ENCODE data around the gene ITGAX. TPM values are rescaled to one million over a fixed set of nuclear protein-coding genes. Genes with fewer than 3 reads are reported as not detected.

ITGAX gene
- total and polyA plus RNA-seq, 10 of the 15 experiments (the other 5 are each of a cell fraction or from before 2014, with no cell fraction given): 1.6 to 37.9 (median 17.9) TPM

DNA sequence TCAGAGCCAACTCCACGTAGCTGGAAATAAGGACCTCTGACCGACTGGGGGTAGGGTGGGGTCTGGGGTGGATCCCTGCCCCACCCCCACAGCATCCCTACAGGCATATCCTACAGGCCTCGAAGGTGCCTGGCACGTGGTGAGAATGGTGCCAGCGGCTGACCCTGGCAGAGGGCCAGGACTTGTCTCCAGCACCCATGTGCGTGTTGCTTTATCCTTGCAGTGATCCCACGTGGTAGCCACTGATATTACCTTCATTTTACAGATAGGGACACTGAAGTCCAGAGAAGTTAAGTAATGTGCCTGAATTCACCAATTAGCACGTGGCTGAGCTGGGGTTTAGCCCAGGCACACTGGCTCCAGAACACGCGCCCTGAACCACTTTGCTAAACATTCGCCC is 46.5 kb downstream of the ITGAX start:
- ChIA-PET POLR2A (no interaction called here), RAD21 (ENCODE audit: unreplicated experiment) (no interaction called here), CTCF (interaction anchor here (0.5 kb wide), 1 partner anchor 29 kb away, joined by 3 read pairs; no protein-coding TSS in a partner anchor), SMC1A (ENCODE audit: uncharacterized antibody, unreplicated experiment) (no interaction called here)
- no peaks in the 10 kb centered on the region for H3K36me3 ChIP-seq (ENCODE audit: control insufficient read depth in 2 of 2, insufficient read depth in 2 of 2, low read length in 1 of 2)
- H4K20me1 ChIP-seq (ENCODE audit: control insufficient read depth, insufficient read depth): no peaks in the 10 kb centered on the region
- H3K27me3 ChIP-seq (replicated peaks in 1 of 2; ENCODE audit: control insufficient read depth in 2 of 2, insufficient read depth in 2 of 2, low read length in 1 of 2): no peaks in the 10 kb centered on the region
- FAIRE-seq (no peak), DNase-seq (ENCODE audit: low read depth, low spot score) (no peak), ATAC-seq (no peak)
- H3K4me1 ChIP-seq (ENCODE audit: control insufficient read depth, insufficient read depth, low read length): no peaks in the 10 kb centered on the region
- H3K4me2 ChIP-seq (ENCODE audit: control insufficient read depth, insufficient read depth): no peak overlapping the region
- H3K9ac ChIP-seq (ENCODE audit: control insufficient read depth, insufficient read depth, low read length): no peak overlapping the region
- no TSS peak for BruUV-seq (replicated peaks)
- no peaks in the 10 kb centered on the region for H3K79me2 ChIP-seq (ENCODE audit: control insufficient read depth, insufficient read depth, low read length)
- WGBS (ENCODE audit: insufficient coverage, insufficient replicate concordance, low lambda C conversion rate, missing lambda C conversion rate): 35% methylated on average over 11 of the region's 11 CpGs
- no peak overlapping the region for H2AFZ ChIP-seq (ENCODE audit: control insufficient read depth, low read depth, low read length)
- H3K27ac ChIP-seq (ENCODE audit: control insufficient read depth, insufficient read depth): no peak overlapping the region
- no peak for TF ChIP-seq PAX5 (IDR thresholded peaks at IDR 0.05; ENCODE audit: borderline replicate concordance, low read depth, low read length)
- TF ChIP-seq FOS (IDR thresholded peaks at IDR 0.05; ENCODE audit: borderline replicate concordance, extremely low read depth, insufficient read length): no peak
- TF ChIP-seq, protein P1, sequence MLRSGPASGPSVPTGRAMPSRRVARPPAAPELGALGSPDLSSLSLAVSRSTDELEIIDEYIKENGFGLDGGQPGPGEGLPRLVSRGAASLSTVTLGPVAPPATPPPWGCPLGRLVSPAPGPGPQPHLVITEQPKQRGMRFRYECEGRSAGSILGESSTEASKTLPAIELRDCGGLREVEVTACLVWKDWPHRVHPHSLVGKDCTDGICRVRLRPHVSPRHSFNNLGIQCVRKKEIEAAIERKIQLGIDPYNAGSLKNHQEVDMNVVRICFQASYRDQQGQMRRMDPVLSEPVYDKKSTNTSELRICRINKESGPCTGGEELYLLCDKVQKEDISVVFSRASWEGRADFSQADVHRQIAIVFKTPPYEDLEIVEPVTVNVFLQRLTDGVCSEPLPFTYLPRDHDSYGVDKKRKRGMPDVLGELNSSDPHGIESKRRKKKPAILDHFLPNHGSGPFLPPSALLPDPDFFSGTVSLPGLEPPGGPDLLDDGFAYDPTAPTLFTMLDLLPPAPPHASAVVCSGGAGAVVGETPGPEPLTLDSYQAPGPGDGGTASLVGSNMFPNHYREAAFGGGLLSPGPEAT (IDR thresholded peaks at IDR 0.05; ENCODE audit: low read depth): no peak
- TF ChIP-seq SREBF1 (IDR thresholded peaks at IDR 0.05; ENCODE audit: low read length): no peak
- TF ChIP-seq SUZ12 (IDR thresholded peaks at IDR 0.05; ENCODE audit: unreplicated experiment): no peak
- TF ChIP-seq ASH2L (IDR thresholded peaks at IDR 0.05; ENCODE audit: borderline replicate concordance, low read depth): no peak
- peaks cover 3% of the 10 kb centered on the region; the same call in 1 of the 3 replicates for H3K9me3 ChIP-seq (replicated peaks; ENCODE audit: control insufficient read depth, insufficient read depth, low read length)
- no peak overlapping the region for H3K4me3 ChIP-seq
- in situ Hi-C loops (cut with MboI): no loop called here
- intact Hi-C loops (cut with micrococcal nuclease; ENCODE audit: unreplicated experiment): no loop called here

DNA sequence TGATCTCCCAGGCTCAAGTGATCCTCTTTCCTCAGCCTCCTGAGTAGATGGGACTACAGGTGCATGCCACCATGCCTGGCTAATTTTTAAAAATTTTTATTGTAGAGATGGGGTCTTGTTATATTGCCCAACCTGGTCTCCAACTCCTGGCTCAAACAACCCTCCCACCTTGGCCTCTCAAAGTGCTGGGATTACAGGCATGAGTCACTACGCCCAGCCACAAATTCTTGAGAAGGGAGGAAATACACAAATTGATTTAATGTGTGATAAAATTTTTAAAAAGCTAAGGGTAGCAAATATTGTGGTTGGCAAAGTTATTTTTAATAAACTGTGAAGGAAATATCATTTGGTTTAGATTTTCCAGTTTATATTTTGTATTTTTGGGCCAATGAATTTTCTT is 47.7 kb downstream of the ITGAX start:
- intact Hi-C loops (cut with micrococcal nuclease; ENCODE audit: unreplicated experiment) (no loop called here), in situ Hi-C loops (cut with MboI) (no loop called here)
- DNase-seq (ENCODE audit: low read depth, low spot score): no peak
- no peak for ATAC-seq
- Histone ChIP-seq H3K27me3 (replicated peaks in 1 of 2; ENCODE audit: control insufficient read depth in 2 of 2, insufficient read depth in 2 of 2, low read length in 1 of 2) (no peaks in the 10 kb centered on the region), H3K9ac (ENCODE audit: control insufficient read depth, insufficient read depth, low read length) (no peak overlapping the region), H3K79me2 (ENCODE audit: control insufficient read depth, insufficient read depth, low read length) (no peaks in the 10 kb centered on the region), H3K4me2 (ENCODE audit: control insufficient read depth, insufficient read depth) (no peak overlapping the region), H3K27ac (ENCODE audit: control insufficient read depth, insufficient read depth) (no peak overlapping the region), H2AFZ (ENCODE audit: control insufficient read depth, low read depth, low read length) (no peak overlapping the region), H4K20me1 (ENCODE audit: control insufficient read depth, insufficient read depth) (no peaks in the 10 kb centered on the region), H3K36me3 (ENCODE audit: control insufficient read depth in 2 of 2, insufficient read depth in 2 of 2, low read length in 1 of 2) (no peaks in the 10 kb centered on the region), H3K4me1 (ENCODE audit: control insufficient read depth, insufficient read depth, low read length) (no peaks in the 10 kb centered on the region), H3K4me3 (no peak overlapping the region), H3K9me3 (replicated peaks; ENCODE audit: control insufficient read depth, insufficient read depth, low read length) (peaks cover 3% of the 10 kb centered on the region; the same call in 1 of the 3 replicates)
- no TSS peak for BruUV-seq (replicated peaks)
- WGBS (ENCODE audit: insufficient coverage, insufficient replicate concordance, low lambda C conversion rate, missing lambda C conversion rate): 37% methylated on average over 1 of the region's 1 CpG
- CTCF ChIA-PET: interaction anchor here (0.9 to 1.1 kb wide), 2 partner anchors 58 to 139 kb away, joined by 3 read pairs; no protein-coding TSS in a partner anchor
- POLR2A ChIA-PET: interaction anchor here (0.5 kb wide), 1 partner anchor 194 kb away, joined by 5 read pairs; no protein-coding TSS in a partner anchor
- no peak for FAIRE-seq
- SMC1A ChIA-PET (ENCODE audit: uncharacterized antibody, unreplicated experiment): no interaction called here
- RAD21 ChIA-PET (ENCODE audit: unreplicated experiment): no interaction called here
- TF ChIP-seq NRF1 (conservative IDR thresholded peaks at IDR 0.05; ENCODE audit: low read depth, low read length) (no peak), LARP7 (IDR thresholded peaks at IDR 0.05) (no peak), BCL11A (IDR thresholded peaks at IDR 0.05; ENCODE audit: low read depth, low read length) (no peak), SREBF1 (IDR thresholded peaks at IDR 0.05; ENCODE audit: low read length) (no peak), ZNF207 (IDR thresholded peaks at IDR 0.05; ENCODE audit: borderline replicate concordance) (no peak), POU2F2 (IDR thresholded peaks at IDR 0.05; ENCODE audit: borderline replicate concordance, low read depth, low read length) (no peak), GABPA (IDR thresholded peaks at IDR 0.05; ENCODE audit: low read depth) (no peak)
- TF ChIP-seq, protein P2, sequence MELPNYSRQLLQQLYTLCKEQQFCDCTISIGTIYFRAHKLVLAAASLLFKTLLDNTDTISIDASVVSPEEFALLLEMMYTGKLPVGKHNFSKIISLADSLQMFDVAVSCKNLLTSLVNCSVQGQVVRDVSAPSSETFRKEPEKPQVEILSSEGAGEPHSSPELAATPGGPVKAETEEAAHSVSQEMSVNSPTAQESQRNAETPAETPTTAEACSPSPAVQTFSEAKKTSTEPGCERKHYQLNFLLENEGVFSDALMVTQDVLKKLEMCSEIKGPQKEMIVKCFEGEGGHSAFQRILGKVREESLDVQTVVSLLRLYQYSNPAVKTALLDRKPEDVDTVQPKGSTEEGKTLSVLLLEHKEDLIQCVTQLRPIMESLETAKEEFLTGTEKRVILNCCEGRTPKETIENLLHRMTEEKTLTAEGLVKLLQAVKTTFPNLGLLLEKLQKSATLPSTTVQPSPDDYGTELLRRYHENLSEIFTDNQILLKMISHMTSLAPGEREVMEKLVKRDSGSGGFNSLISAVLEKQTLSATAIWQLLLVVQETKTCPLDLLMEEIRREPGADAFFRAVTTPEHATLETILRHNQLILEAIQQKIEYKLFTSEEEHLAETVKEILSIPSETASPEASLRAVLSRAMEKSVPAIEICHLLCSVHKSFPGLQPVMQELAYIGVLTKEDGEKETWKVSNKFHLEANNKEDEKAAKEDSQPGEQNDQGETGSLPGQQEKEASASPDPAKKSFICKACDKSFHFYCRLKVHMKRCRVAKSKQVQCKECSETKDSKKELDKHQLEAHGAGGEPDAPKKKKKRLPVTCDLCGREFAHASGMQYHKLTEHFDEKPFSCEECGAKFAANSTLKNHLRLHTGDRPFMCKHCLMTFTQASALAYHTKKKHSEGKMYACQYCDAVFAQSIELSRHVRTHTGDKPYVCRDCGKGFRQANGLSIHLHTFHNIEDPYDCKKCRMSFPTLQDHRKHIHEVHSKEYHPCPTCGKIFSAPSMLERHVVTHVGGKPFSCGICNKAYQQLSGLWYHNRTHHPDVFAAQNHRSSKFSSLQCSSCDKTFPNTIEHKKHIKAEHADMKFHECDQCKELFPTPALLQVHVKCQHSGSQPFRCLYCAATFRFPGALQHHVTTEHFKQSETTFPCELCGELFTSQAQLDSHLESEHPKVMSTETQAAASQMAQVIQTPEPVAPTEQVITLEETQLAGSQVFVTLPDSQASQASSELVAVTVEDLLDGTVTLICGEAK (IDR thresholded peaks at IDR 0.05; ENCODE audit: borderline replicate concordance): no peak

Measured in GM12878 (cell line).